Measurements from ENCODE around the gene CRYBA2.
A peak's percentile ranks its signal among the peaks of the same experiment; 100 is the strongest.

CRYBA2 gene

GRCh38 chr2:218960309-218961165 is 32.7 kb downstream of the CRYBA2 start:
- TF ChIP-seq, protein P1, sequence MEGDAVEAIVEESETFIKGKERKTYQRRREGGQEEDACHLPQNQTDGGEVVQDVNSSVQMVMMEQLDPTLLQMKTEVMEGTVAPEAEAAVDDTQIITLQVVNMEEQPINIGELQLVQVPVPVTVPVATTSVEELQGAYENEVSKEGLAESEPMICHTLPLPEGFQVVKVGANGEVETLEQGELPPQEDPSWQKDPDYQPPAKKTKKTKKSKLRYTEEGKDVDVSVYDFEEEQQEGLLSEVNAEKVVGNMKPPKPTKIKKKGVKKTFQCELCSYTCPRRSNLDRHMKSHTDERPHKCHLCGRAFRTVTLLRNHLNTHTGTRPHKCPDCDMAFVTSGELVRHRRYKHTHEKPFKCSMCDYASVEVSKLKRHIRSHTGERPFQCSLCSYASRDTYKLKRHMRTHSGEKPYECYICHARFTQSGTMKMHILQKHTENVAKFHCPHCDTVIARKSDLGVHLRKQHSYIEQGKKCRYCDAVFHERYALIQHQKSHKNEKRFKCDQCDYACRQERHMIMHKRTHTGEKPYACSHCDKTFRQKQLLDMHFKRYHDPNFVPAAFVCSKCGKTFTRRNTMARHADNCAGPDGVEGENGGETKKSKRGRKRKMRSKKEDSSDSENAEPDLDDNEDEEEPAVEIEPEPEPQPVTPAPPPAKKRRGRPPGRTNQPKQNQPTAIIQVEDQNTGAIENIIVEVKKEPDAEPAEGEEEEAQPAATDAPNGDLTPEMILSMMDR (IDR thresholded peaks at IDR 0.05; ENCODE audit: low read depth, low read length, missing control alignments): no peak
- H3K4me3 ChIP-seq (ENCODE audit: low read depth, low read length): no peak overlapping the region
- no peak for DNase-seq (ENCODE audit: low read depth)

GRCh38 chr2:218959761-218960308 is 33.4 kb downstream of the CRYBA2 start:
- DNase-seq (ENCODE audit: low read depth): no peak

DNA sequence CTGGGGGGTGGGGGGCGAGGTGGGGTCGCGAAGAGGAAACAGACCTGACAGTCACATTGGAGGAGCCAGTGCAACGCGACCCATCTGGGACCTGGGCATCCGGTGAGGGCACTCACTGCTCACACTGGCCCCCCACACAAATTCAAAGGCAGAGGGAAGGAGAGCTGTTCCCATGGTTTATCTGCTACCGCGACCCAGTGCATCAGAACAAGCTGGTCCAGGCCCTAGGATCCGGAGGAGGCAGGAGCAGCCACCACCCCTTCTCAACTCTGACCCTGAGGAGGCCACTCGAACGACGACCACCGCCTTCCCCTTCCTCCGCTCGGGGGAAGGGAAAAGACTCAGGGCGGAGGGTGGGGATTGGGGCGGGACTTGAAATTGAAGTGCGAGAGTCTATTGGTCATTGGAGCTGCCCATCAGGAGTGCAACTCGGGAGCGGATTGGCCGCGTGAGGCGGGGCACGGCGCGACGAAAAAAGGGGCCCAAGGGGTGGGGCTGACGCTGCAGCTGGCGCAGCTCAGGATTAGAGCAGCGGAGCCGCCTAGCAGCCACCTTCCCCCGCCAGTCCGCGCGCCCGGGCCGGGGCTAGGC is 34.0 kb downstream of the CRYBA2 start, which contains the start of gene CDK5R2:
Gene CDK5R2 (plus strand): TSS at position 526 of the 591 bp plus-strand sequence. CDS start 155 bp downstream, outside the sequence.
- peak within 1 kb of the TSS; percentile 53 for H3K4me3 ChIP-seq (ENCODE audit: low read depth, low read length)
- peak; percentile 70 for DNase-seq (ENCODE audit: low read depth)
- TF ChIP-seq, protein P1 (IDR thresholded peaks at IDR 0.05; ENCODE audit: low read depth, low read length, missing control alignments): no peak

More at GRCh38 chr2:218959761-218960308, 33.4 kb downstream of the CRYBA2 start:
- peak overlapping the region; percentile 53 for H3K4me3 ChIP-seq (ENCODE audit: low read depth, low read length)
- TF ChIP-seq, protein P1 (IDR thresholded peaks at IDR 0.05; ENCODE audit: low read depth, low read length, missing control alignments): no peak

- no peak for DNase-seq (ENCODE audit: low read depth)
- TF ChIP-seq, protein P1 (IDR thresholded peaks at IDR 0.05; ENCODE audit: low read depth, low read length, missing control alignments): no peak
- no peak overlapping the region for H3K4me3 ChIP-seq (ENCODE audit: low read depth, low read length)
Measured at GRCh38 chr2:218958276-218958675, 34.9 kb downstream of the CRYBA2 start.

DNA sequence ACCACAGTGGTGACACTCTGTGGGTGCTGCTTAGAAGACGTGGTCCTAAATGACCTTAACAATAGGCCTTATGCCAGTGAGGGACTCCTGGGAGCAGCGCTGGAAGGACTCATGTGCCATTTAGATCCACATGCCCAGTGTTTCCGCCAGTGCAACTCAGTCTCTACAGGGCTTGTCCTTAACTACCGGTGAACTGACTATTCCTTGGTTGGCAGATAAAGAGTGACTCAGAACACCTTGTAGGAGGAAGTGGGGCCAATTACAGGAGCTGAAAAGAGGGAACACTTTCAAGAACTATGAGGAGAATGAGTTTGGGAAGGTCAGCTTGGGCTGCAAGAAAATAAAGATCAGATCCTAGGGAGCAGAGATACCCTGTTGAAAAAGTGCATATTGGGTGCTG is 35.6 kb downstream of the CRYBA2 start:
- DNase-seq (ENCODE audit: low read depth): no peak
- no peak overlapping the region for H3K4me3 ChIP-seq (ENCODE audit: low read depth, low read length)
- TF ChIP-seq, protein P1 (IDR thresholded peaks at IDR 0.05; ENCODE audit: low read depth, low read length, missing control alignments): no peak

DNA sequence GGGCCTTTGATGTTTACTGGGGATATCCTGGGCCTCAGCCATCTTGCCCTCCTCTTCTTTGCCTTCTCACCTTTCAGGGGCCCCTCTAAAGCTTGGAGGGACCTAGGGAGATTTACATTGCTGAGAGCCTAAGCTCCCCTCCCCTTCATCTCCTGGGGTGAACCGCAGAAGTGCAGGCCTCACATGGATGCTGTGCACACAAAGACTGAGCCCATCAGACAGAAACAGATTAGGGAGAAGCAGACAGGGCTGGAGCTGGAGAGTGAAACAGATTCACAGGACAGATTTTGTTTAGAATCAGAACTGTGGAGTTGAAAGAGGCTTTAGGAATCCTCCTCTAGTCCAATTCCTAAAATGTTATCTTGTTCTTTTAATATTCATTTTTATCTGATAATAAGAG is 37.2 kb downstream of the CRYBA2 start:
- no peak for DNase-seq (ENCODE audit: low read depth)
- no peak overlapping the region for H3K4me3 ChIP-seq (ENCODE audit: low read depth, low read length)
- TF ChIP-seq, protein P1 (IDR thresholded peaks at IDR 0.05; ENCODE audit: low read depth, low read length, missing control alignments): no peak

All from GM12864 (cell line).